H9 (cell line): ENCODE results near the gene CFAP61. TPM values are rescaled to one million over a fixed set of nuclear protein-coding genes. Genes with fewer than 3 reads are reported as not detected.

Experiments
- DNase-seq: peaks from one replicate; pipeline ENCODE4 v3.0.0-alpha.2; 2017
- H2AFZ ChIP-seq: one replicate; pipeline ENCODE4 v1.6.1; 2013; ENCODE audit warnings: mild to moderate bottlenecking, low read length, control low read depth, moderate library complexity
- H2AK5ac ChIP-seq: 2 replicates; pipeline ENCODE4 v1.6.1; 2013; ENCODE audit warnings: low read length, control low read depth, mixed read lengths; ENCODE audit not compliant: insufficient read length
- H2BK120ac ChIP-seq: one replicate; pipeline ENCODE4 v1.6.1; 2013; ENCODE audit warnings: low read depth, mild to moderate bottlenecking, low read length, control low read depth, inconsistent platforms; ENCODE audit not compliant: poor library complexity, severe bottlenecking
- H2BK12ac ChIP-seq: 2 replicates; pipeline ENCODE4 v1.6.1; 2013; ENCODE audit warnings: low read length, control low read depth, mixed read lengths, low read depth; ENCODE audit not compliant: insufficient read length
- H2BK15ac ChIP-seq: 2 replicates; pipeline ENCODE4 v1.6.1; 2013; ENCODE audit warnings: low read depth, low read length, control low read depth
- H2BK20ac ChIP-seq: one replicate; pipeline ENCODE4 v1.6.1; 2013; ENCODE audit warnings: low read depth, mild to moderate bottlenecking, low read length, control low read depth, inconsistent platforms; ENCODE audit not compliant: poor library complexity, severe bottlenecking
- H2BK5ac ChIP-seq: 2 replicates; pipeline ENCODE4 v1.6.1; 2013; ENCODE audit warnings: low read length, control low read depth, mixed read lengths; ENCODE audit not compliant: insufficient read length
- H3K14ac ChIP-seq: 2 replicates; pipeline ENCODE4 v1.6.1; 2013; ENCODE audit warnings: low read length, control low read depth; ENCODE audit not compliant: insufficient read depth
- H3K18ac ChIP-seq: 2 replicates; pipeline ENCODE4 v1.6.1; 2013; ENCODE audit warnings: low read depth, mild to moderate bottlenecking, mixed read lengths, low read length, control low read depth; ENCODE audit not compliant: insufficient read length
- H3K23ac ChIP-seq: 2 replicates; pipeline ENCODE4 v1.6.1; 2013; ENCODE audit warnings: low read length, control low read depth, mixed read lengths, low read depth; ENCODE audit not compliant: insufficient read length
- H3K23me2 ChIP-seq: 2 replicates; pipeline ENCODE4 v1.6.1; 2013; ENCODE audit warnings: low read depth, mild to moderate bottlenecking, mixed read lengths, low read length, control low read depth; ENCODE audit not compliant: insufficient read length, poor library complexity, severe bottlenecking
- H3K27ac ChIP-seq: 2 replicates; pipeline ENCODE4 v1.5.1; 2013; ENCODE audit warnings: low read length, control low read depth, mixed read lengths, low read depth; ENCODE audit not compliant: insufficient read length
- H3K27me3 ChIP-seq: 2 replicates; pipeline ENCODE4 v1.6.1; 2013; ENCODE audit warnings: low read length, control low read depth, inconsistent platforms; ENCODE audit not compliant: insufficient read depth
- H3K4ac ChIP-seq: 2 replicates; pipeline ENCODE4 v1.6.1; 2013; ENCODE audit warnings: low read depth, mild to moderate bottlenecking, control low read depth, inconsistent platforms, low read length, moderate library complexity
- H3K4me1 ChIP-seq: 2 replicates; pipeline ENCODE4 v1.6.1; 2013; ENCODE audit warnings: low read length, control low read depth, inconsistent platforms; ENCODE audit not compliant: insufficient read depth
- H3K4me2 ChIP-seq: 2 replicates; pipeline ENCODE4 v1.6.1; 2013; ENCODE audit warnings: low read length, control low read depth, mixed read lengths; ENCODE audit not compliant: insufficient read length, insufficient read depth
- H3K56ac ChIP-seq: 2 replicates; pipeline ENCODE4 v1.6.1; 2013; ENCODE audit warnings: low read depth, mild to moderate bottlenecking, mixed read lengths, low read length, control low read depth; ENCODE audit not compliant: insufficient read length
- H3K79me1 ChIP-seq: 2 replicates; pipeline ENCODE4 v1.6.1; 2013; ENCODE audit warnings: low read depth, mild to moderate bottlenecking, moderate library complexity, low read length, control low read depth, inconsistent platforms; ENCODE audit not compliant: insufficient read depth, poor library complexity, severe bottlenecking
- H3K79me2 ChIP-seq: 2 replicates; pipeline ENCODE4 v1.6.1; 2013; ENCODE audit warnings: low read length, control low read depth, inconsistent platforms; ENCODE audit not compliant: insufficient read depth
- H3K9ac ChIP-seq: 2 replicates; pipeline ENCODE4 v1.6.1; 2013; ENCODE audit warnings: low read length, control low read depth, mixed read lengths; ENCODE audit not compliant: insufficient read length; ENCODE audit errors: extremely low read depth
- H3K9me3 ChIP-seq: one replicate; pipeline ENCODE4 v1.6.1; 2013; ENCODE audit warnings: low read depth, low read length, inconsistent platforms; ENCODE audit not compliant: control insufficient read depth
- H3T11ph ChIP-seq: one replicate; pipeline ENCODE4 v1.6.1; 2013; ENCODE audit warnings: mild to moderate bottlenecking, low read length, control low read depth, inconsistent platforms
- H4K20me1 ChIP-seq: one replicate; pipeline ENCODE4 v1.6.1; 2013; ENCODE audit not compliant: control insufficient read depth, insufficient read length, insufficient read depth
- H4K5ac ChIP-seq: 2 replicates; pipeline ENCODE4 v1.6.1; 2013; ENCODE audit warnings: low read depth, mild to moderate bottlenecking, mixed read lengths, low read length, control low read depth; ENCODE audit not compliant: insufficient read length
- H4K8ac ChIP-seq: replicated peaks from 2 replicates; pipeline ENCODE4 v1.6.1; 2013; ENCODE audit warnings: low read length, control low read depth, mixed read lengths, low read depth; ENCODE audit not compliant: insufficient read length
- H4K91ac ChIP-seq: 2 replicates; pipeline ENCODE4 v1.6.1; 2013; ENCODE audit warnings: low read depth, mild to moderate bottlenecking, moderate library complexity, mixed read lengths, low read length, control low read depth; ENCODE audit not compliant: insufficient read length
- H3K27ac Mint-ChIP-seq, 3 experiments: 2 replicates in 2 of 3; 3 replicates in 1 of 3; pipeline ENCODE4 v1.8.0; 2020 to 2021; ENCODE audit warnings: mixed read lengths in 3 of 3, mild to moderate bottlenecking in 1 of 3, moderate library complexity in 1 of 3
- H3K27me3 Mint-ChIP-seq: 2 replicates; pipeline ENCODE4 v1.8.0; 2021; ENCODE audit warnings: low read depth, mild to moderate bottlenecking, moderate library complexity, mixed read lengths
- H3K36me3 Mint-ChIP-seq, 3 experiments: 2 replicates in 2 of 3; 3 replicates in 1 of 3; pipeline ENCODE4 v1.8.0; 2020 to 2021; ENCODE audit warnings: low read depth in 3 of 3, mixed read lengths in 3 of 3; ENCODE audit not compliant: insufficient read depth in 1 of 3
- H3K4me1 Mint-ChIP-seq, 2 experiments: 2 replicates each; pipeline ENCODE4 v1.8.0; 2020; ENCODE audit warnings: mixed read lengths in 2 of 2
- H3K4me3 Mint-ChIP-seq, 2 experiments: 2 replicates in 1 of 2; 3 replicates in 1 of 2; pipeline ENCODE4 v1.8.0; 2020 to 2021; ENCODE audit warnings: mild to moderate bottlenecking in 2 of 2, mixed read lengths in 2 of 2, moderate library complexity in 1 of 2
- H3K9me3 Mint-ChIP-seq, 2 experiments: 2 replicates in 1 of 2; 3 replicates in 1 of 2; pipeline ENCODE4 v1.8.0; 2020; ENCODE audit warnings: mild to moderate bottlenecking in 2 of 2, mixed read lengths in 2 of 2, moderate library complexity in 1 of 2
- CTCF ChIP-seq: fragments of 200-600 bp; sonication (generic); conservative IDR thresholded peaks from 3 replicates; pipeline ENCODE4 v1.8.0; 2021; ENCODE audit warnings: antibody characterized with exemption, mild to moderate bottlenecking
- WGBS: extraction: QIAGEN DNeasy Blood & Tissue Kit; methylation state at CpG from one replicate; pipeline ENCODE4 v1.1.7; 2013; ENCODE audit warnings: missing lambda C conversion rate, low lambda C conversion rate, mixed read lengths; ENCODE audit not compliant: insufficient read length; ENCODE audit errors: extremely low coverage; 5-methylcytosine and 5-hydroxymethylcytosine counted together
- total RNA-seq: library from RNA; stranded (reverse); gene quantifications from 2 replicates; pipeline ENCODE4 v1.2.1, GENCODE V29; 2021

The CFAP61 gene
- total RNA-seq, 1 experiment from 2014 or later: 0.44 TPM

- no peak for DNase-seq
- Histone ChIP-seq H3K9me3 (no peaks in the 10 kb centered on the region), H4K5ac (no peak overlapping the region), H3K14ac (no peak overlapping the region), H3K27ac (no peak overlapping the region), H2BK20ac (no peak overlapping the region), H3K79me1 (no peaks in the 10 kb centered on the region), H3K27me3 (no peaks in the 10 kb centered on the region), H3K23me2 (no peaks in the 10 kb centered on the region), H3K9ac (no peak overlapping the region), H3K18ac (no peak overlapping the region), H3K56ac (no peak overlapping the region), H2AK5ac (no peak overlapping the region), H2BK12ac (no peak overlapping the region), H4K8ac (no peak overlapping the region), H2BK15ac (no peak overlapping the region), H2BK120ac (no peak overlapping the region), H3K23ac (no peak overlapping the region), H3T11ph (no peak overlapping the region), H2AFZ (no peak overlapping the region), H3K4me2 (no peak overlapping the region), H4K20me1 (no peaks in the 10 kb centered on the region), H4K91ac (no peak overlapping the region), H2BK5ac (no peak overlapping the region), H3K4ac (no peak overlapping the region), H3K4me1 (no peaks in the 10 kb centered on the region), H3K79me2 (no peaks in the 10 kb centered on the region)
- TF ChIP-seq CTCF: no peak
- Mint-ChIP-seq H3K9me3 (peaks cover 13 to 17% of the 10 kb centered on the region in 2 experiments), H3K27me3 (peaks cover 2% of the 10 kb centered on the region), H3K4me3 (no peak overlapping the region), H3K36me3 (peaks cover 2 to 13% (median 6%) of the 10 kb centered on the region in 3 experiments; a peak in 4 of 7 replicates), H3K4me1 (peaks cover 24 to 27% of the 10 kb centered on the region in 2 experiments), H3K27ac (no peak overlapping the region)
- WGBS: no CpG with 5 or more reads among the region's 12 CpGs
Observed at GRCh38 chr20:20215976-20216727, 163.8 kb downstream of the CFAP61 start.
